ENCODE measurements around the gene VPREB1.

Gene VPREB1

DNA sequence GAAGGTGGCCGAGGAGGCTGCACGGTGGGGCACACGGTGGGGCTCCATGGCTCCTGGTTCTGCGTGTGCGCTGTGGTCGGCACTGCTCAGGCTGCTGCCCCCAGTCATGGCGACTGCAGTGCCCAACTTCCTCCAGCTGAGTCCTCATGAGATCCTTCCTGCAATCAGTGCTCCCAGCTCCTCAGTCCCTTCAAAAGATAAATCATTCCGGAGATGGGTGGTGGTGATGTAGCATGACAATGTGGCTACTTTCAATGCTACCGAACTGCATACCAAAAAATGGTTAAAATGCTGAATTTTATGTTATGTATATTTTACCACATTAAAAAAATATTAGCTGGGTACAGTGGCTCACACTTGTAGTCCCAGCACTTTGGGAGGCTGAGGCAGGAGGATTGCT, 14.1 kb upstream of the VPREB1 start:
- Histone ChIP-seq H3K27me3 (peaks cover 10% of the 10 kb centered on the region), H3K36me3 (no peaks in the 10 kb centered on the region)
- TF ChIP-seq, protein P1, sequence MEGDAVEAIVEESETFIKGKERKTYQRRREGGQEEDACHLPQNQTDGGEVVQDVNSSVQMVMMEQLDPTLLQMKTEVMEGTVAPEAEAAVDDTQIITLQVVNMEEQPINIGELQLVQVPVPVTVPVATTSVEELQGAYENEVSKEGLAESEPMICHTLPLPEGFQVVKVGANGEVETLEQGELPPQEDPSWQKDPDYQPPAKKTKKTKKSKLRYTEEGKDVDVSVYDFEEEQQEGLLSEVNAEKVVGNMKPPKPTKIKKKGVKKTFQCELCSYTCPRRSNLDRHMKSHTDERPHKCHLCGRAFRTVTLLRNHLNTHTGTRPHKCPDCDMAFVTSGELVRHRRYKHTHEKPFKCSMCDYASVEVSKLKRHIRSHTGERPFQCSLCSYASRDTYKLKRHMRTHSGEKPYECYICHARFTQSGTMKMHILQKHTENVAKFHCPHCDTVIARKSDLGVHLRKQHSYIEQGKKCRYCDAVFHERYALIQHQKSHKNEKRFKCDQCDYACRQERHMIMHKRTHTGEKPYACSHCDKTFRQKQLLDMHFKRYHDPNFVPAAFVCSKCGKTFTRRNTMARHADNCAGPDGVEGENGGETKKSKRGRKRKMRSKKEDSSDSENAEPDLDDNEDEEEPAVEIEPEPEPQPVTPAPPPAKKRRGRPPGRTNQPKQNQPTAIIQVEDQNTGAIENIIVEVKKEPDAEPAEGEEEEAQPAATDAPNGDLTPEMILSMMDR (IDR thresholded peaks at IDR 0.05; ENCODE audit: low read depth, low read length) = no peak

DNA sequence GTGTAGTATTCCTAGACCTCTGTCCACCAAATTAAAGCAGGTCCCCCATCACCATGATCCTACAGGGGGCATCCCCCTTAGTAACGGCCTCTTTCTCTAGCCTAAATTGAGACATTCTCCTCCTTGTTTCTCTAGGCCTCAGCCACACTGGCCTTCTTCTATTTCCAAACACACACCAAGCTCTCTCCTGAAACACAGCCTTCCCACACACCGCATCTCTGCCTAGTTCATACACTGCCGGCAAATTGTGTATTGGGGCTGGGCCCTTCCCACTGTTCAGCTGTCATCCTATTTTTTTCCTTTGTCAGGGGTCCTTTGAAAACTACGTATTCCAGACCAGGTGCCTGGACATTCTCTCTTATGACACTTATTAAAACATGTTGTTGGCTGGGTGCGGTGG, 11.5 kb upstream of the VPREB1 start:
- H3K4me3 ChIP-seq (ENCODE audit: low read depth, low read length) = no peak overlapping the region
- peaks cover 10% of the 10 kb centered on the region for H3K27me3 ChIP-seq
- H3K4me1 ChIP-seq = no peaks in the 10 kb centered on the region
- TF ChIP-seq, protein P1 (IDR thresholded peaks at IDR 0.05; ENCODE audit: low read depth, low read length) = no peak
- H3K36me3 ChIP-seq = no peaks in the 10 kb centered on the region
- no peaks in the 10 kb centered on the region for H3K9me3 ChIP-seq
- DNase-seq = no peak

More for the DNA sequence above, 14.1 kb upstream of the VPREB1 start:
- Histone ChIP-seq H3K4me1 (no peaks in the 10 kb centered on the region), H3K4me3 (ENCODE audit: low read depth, low read length) (no peak overlapping the region), H3K9me3 (no peaks in the 10 kb centered on the region)
- no peak for DNase-seq

DNA sequence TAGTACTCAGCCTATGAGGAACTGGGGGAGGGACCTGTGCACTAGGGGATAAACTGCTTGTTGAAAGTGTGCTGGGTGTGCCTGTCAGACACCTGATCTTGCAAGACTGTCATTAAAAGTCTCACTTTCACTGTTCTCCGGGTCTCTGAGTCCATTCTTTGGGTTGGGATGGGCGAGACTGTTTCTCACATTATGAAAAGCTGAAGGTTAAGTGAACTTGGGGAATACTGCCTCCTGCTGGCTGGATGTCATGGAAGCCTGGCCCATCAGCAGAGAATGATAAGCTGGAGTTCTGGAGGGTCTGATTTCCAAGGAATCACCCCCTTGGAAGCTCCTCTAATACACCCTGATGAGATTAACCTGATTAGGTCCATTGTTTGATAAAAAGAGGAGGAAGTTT, 9.0 kb upstream of the VPREB1 start:
- TF ChIP-seq, protein P1 (IDR thresholded peaks at IDR 0.05; ENCODE audit: low read depth, low read length) = peak; percentile 51
- peak; percentile 23 for DNase-seq

DNA sequence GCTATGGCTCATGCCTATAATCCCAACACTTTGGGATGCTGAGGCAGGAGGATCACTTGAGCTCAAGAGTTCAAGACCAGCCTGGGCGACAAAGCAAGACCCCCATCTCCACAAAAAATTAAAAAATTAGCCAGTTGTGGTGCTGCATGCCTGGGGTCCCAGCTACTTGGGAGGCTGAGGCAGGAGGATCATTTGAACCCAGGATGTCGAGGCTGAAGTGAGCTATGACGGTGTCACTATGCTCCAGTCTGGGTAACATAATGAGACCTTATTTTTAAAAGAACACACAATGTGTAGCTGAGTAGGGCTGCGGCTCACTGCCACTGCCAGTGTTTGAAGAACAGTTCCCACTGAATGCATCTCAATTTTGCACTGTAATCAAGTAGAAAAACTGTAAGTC, 7.1 kb upstream of the VPREB1 start:
- no peaks in the 10 kb centered on the region for H3K9me3 ChIP-seq
- no peaks in the 10 kb centered on the region for H3K36me3 ChIP-seq
- TF ChIP-seq, protein P1 (IDR thresholded peaks at IDR 0.05; ENCODE audit: low read depth, low read length) = no peak
- no peak for DNase-seq
- H3K4me1 ChIP-seq = no peaks in the 10 kb centered on the region
- H3K4me3 ChIP-seq (ENCODE audit: low read depth, low read length) = no peak overlapping the region
- H3K27me3 ChIP-seq = peaks cover 8% of the 10 kb centered on the region

More for the DNA sequence above, 9.0 kb upstream of the VPREB1 start:
- Histone ChIP-seq H3K4me1 (no peaks in the 10 kb centered on the region), H3K36me3 (no peaks in the 10 kb centered on the region), H3K27me3 (peaks cover 8% of the 10 kb centered on the region), H3K4me3 (ENCODE audit: low read depth, low read length) (no peak overlapping the region), H3K9me3 (no peaks in the 10 kb centered on the region)

DNA sequence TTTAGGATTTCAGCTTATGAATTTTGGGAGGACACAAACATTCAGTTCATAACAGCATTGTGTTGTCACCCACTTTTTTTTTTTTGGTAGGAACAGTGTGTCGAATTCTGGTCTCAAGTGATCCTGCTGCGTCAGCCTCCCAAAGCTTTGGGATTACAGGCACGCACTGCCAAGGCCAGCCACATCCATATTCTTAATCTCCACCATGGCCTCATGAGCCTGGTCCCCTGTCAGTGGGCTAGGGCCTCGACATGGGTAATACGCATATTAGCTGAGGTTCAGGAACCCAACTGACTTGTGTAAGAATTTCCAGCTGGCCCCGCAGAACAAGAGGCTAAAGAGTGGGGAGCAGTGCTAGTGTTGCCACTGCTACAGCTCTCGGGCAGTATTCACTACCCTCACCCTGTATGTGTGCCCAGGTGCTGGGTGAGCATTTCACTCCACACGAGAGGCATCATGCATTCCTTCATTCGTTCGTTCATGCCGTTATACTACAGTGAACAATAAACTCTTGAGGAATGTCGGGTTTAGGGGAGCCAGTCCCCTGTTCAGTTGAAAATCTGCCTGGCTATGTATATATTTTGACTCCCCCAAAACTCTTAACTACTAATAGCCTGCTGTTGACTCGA, 5.2 kb upstream of the VPREB1 start:
- Histone ChIP-seq H3K4me3 (ENCODE audit: low read depth, low read length) (no peak overlapping the region), H3K9me3 (no peaks in the 10 kb centered on the region), H3K36me3 (no peaks in the 10 kb centered on the region), H3K27me3 (peaks cover 8% of the 10 kb centered on the region), H3K4me1 (no peaks in the 10 kb centered on the region)
- no peak for DNase-seq
- TF ChIP-seq, protein P1 (IDR thresholded peaks at IDR 0.05; ENCODE audit: low read depth, low read length) = no peak

DNA sequence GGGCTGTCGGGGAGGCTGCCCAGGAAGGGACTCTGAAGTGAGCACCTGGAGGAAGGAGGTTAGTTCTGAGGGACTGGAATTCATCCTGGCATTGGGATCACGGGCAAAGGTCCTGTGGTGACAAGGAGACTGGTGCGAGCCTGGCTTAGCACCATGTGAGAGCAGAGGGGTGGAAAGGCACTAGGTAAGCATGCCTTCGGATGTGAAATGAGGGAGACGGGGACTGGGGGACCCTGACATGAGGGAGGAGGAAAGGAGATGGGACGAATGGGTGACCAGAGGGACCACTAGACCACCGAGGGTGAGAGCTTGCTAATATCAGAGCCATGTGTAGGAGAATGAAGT, 3.1 kb upstream of the VPREB1 start:
- Histone ChIP-seq H3K27me3 (peaks cover 8% of the 10 kb centered on the region), H3K4me3 (ENCODE audit: low read depth, low read length) (no peak overlapping the region), H3K9me3 (no peaks in the 10 kb centered on the region), H3K4me1 (no peaks in the 10 kb centered on the region), H3K36me3 (no peaks in the 10 kb centered on the region)
- no peak for DNase-seq
- TF ChIP-seq, protein P1 (IDR thresholded peaks at IDR 0.05; ENCODE audit: low read depth, low read length) = no peak

Data from BE2C (cell line).